WTC11 (cell line): ENCODE results near the gene LRRC27. TPM values are rescaled to one million over a fixed set of nuclear protein-coding genes. Genes with fewer than 3 reads are reported as not detected.

Experiments used
- ATAC-seq: fragments of 200-7000 bp; cut with Tn5 transposase; 2 replicates; pipeline ENCODE4 v1.10.0; 2021; ENCODE audit warnings: mild to moderate bottlenecking, moderate library complexity
- CTCF ChIA-PET: fragments of 300-600 bp; sonication (Branson Sonifier 250); formaldehyde crosslinking; loops from one replicate; lab custom pipeline; 2021; ENCODE audit warnings: antibody characterized with exemption; lab: Charles Lee
- POLR2A ChIA-PET: fragments of 350-600 bp; sonication (Branson Sonifier 250); formaldehyde crosslinking; loops from one replicate; lab custom pipeline; 2021; ENCODE audit warnings: antibody characterized with exemption; lab: Charles Lee
- DNase-seq: peaks from one replicate; pipeline ENCODE4 v3.0.0; 2021; ENCODE audit warnings: low spot score
- H3K27ac Mint-ChIP-seq: 2 replicates; pipeline ENCODE4 v1.8.0; 2021; ENCODE audit warnings: mixed read lengths
- H3K27me3 Mint-ChIP-seq: 2 replicates; pipeline ENCODE4 v1.8.0; 2021; ENCODE audit warnings: low read depth, mild to moderate bottlenecking, moderate library complexity, mixed read lengths
- H3K36me3 Mint-ChIP-seq: 2 replicates; pipeline ENCODE4 v1.8.0; 2021; ENCODE audit warnings: mixed read lengths
- H3K4me1 Mint-ChIP-seq: 2 replicates; pipeline ENCODE4 v1.8.0; 2022; ENCODE audit warnings: mixed read lengths
- H3K4me3 Mint-ChIP-seq: 2 replicates; pipeline ENCODE4 v1.8.0; 2021; ENCODE audit warnings: mild to moderate bottlenecking, moderate library complexity, mixed read lengths
- H3K9me3 Mint-ChIP-seq: 2 replicates; pipeline ENCODE4 v1.8.0; 2021; ENCODE audit warnings: mixed read lengths
- ATF2 ChIP-seq: sonication (generic); formaldehyde crosslinking; IDR thresholded peaks from 2 replicates; pipeline ENCODE4 v1.8.1; 2022; ENCODE audit warnings: low read depth, missing genetic modification reagents, borderline replicate concordance
- CTCF ChIP-seq: fragments of 200-600 bp; IDR thresholded peaks from 2 replicates; pipeline ENCODE4 v1.8.0; 2022; ENCODE audit warnings: antibody characterized with exemption
- ELF4 ChIP-seq: sonication (generic); formaldehyde crosslinking; IDR thresholded peaks from 2 replicates; pipeline ENCODE4 v1.8.1; 2022; ENCODE audit warnings: low read depth, mild to moderate bottlenecking, moderate library complexity, missing genetic modification reagents
- ERG ChIP-seq: fragments of 250-450 bp; sonication (Bioruptor Pico); IDR thresholded peaks from 2 replicates; pipeline ENCODE4 v1.8.0; 2021; ENCODE audit warnings: mild to moderate bottlenecking
- ESRRA ChIP-seq: sonication (generic); formaldehyde crosslinking; IDR thresholded peaks from 2 replicates; pipeline ENCODE4 v1.8.1; 2022; ENCODE audit warnings: mild to moderate bottlenecking, missing genetic modification reagents, borderline replicate concordance
- HMGXB4 ChIP-seq: sonication (generic); formaldehyde crosslinking; IDR thresholded peaks from 2 replicates; pipeline ENCODE4 v1.8.1; 2023; ENCODE audit warnings: mild to moderate bottlenecking, moderate library complexity, missing genetic modification reagents
- KAT7 ChIP-seq: sonication (generic); formaldehyde crosslinking; IDR thresholded peaks from 2 replicates; pipeline ENCODE4 v1.8.1; 2023; ENCODE audit warnings: missing genetic modification reagents, mild to moderate bottlenecking, borderline replicate concordance
- NFYB ChIP-seq: sonication (generic); formaldehyde crosslinking; conservative IDR thresholded peaks from 2 replicates; pipeline ENCODE4 v1.8.0; 2022; ENCODE audit warnings: low read depth, missing genetic modification reagents
- PREB ChIP-seq: sonication (generic); formaldehyde crosslinking; IDR thresholded peaks from 2 replicates; pipeline ENCODE4 v1.8.1; 2022; ENCODE audit warnings: mild to moderate bottlenecking, missing genetic modification reagents, moderate library complexity, borderline replicate concordance
- ZBTB43 ChIP-seq: sonication (generic); formaldehyde crosslinking; IDR thresholded peaks from 2 replicates; pipeline ENCODE4 v1.8.1; 2023; ENCODE audit warnings: mild to moderate bottlenecking, missing genetic modification reagents
- ZNF532 ChIP-seq: fragments of 250-450 bp; sonication (Bioruptor Pico); IDR thresholded peaks from 2 replicates; pipeline ENCODE4 v1.9.0; 2021; ENCODE audit warnings: mild to moderate bottlenecking, borderline replicate concordance
- total RNA-seq: library from RNA; stranded (reverse); gene quantifications from 3 replicates; pipeline ENCODE4 v1.2.3, GENCODE V29; 2021

LRRC27 gene
- total RNA-seq, 1 experiment from 2014 or later: 4.4 TPM

GRCh38 chr10:132395704-132396493, 63.9 kb downstream of the LRRC27 start (continued):
- peak; percentile 40; the same call in 1 of the 2 replicates for TF ChIP-seq HMGXB4 (CRISPR knock-in tag)
- no peak for TF ChIP-seq KAT7 (CRISPR knock-in tag)
- TF ChIP-seq ZNF532 (CRISPR knock-in tag): no peak
- no peak for TF ChIP-seq CTCF

- Mint-ChIP-seq H3K27me3 (peaks cover 4% of the 10 kb centered on the region; the same call in 1 of the 2 replicates), H3K36me3 (no peaks in the 10 kb centered on the region), H3K27ac (no peak overlapping the region), H3K4me3 (no peak overlapping the region), H3K9me3 (peaks cover 10% of the 10 kb centered on the region), H3K4me1 (peaks cover 17% of the 10 kb centered on the region)
- ATAC-seq: peak; percentile 35
- ChIA-PET CTCF (interaction anchor here (1.6 to 2.4 kb wide), 2 partner anchors 36 to 122 kb away, joined by 5 to 9 read pairs; no protein-coding TSS in a partner anchor), POLR2A (interaction anchor here (1.5 kb wide), 2 partner anchors 22 to 55 kb away, joined by 4 to 5 read pairs; no protein-coding TSS in a partner anchor)
- DNase-seq: no peak
- TF ChIP-seq HMGXB4 (CRISPR knock-in tag) (no peak), ATF2 (CRISPR knock-in tag) (no peak), ESRRA (no peak), ERG (no peak), NFYB (CRISPR knock-in tag) (no peak), ELF4 (no peak), PREB (CRISPR knock-in tag) (no peak), ZBTB43 (CRISPR knock-in tag) (no peak)
Measured at GRCh38 chr10:132396494-132397035, 64.6 kb downstream of the LRRC27 start.
